Measurements from ENCODE around the gene GNG14. TPM values are rescaled to one million over a fixed set of nuclear protein-coding genes. Genes with fewer than 3 reads are reported as not detected.

GNG14 gene
- total RNA-seq, 1 experiment from 2014 or later: not detected

GRCh38 chr19:12703046-12703445 lies 15.2 kb downstream of the GNG14 start:
- no peaks in the 10 kb centered on the region for H3K27me3 Mint-ChIP-seq (ENCODE audit: unreplicated experiment)
- H3K36me3 Mint-ChIP-seq (ENCODE audit: insufficient read depth, unreplicated experiment): peaks cover 34% of the 10 kb centered on the region
- no peaks in the 10 kb centered on the region for H3K4me1 Mint-ChIP-seq (ENCODE audit: low read depth, unreplicated experiment)
- intact Hi-C loops (cut with micrococcal nuclease; ENCODE audit: unreplicated experiment): no loop called here
- H3K27ac Mint-ChIP-seq (ENCODE audit: unreplicated experiment): no peak overlapping the region
- TF ChIP-seq CTCF (IDR thresholded peaks at IDR 0.05; ENCODE audit: unreplicated experiment): no peak
- no TSS peak for BruUV-seq (replicated peaks)
- CTCF ChIA-PET: no interaction called here
- H3K9me3 Mint-ChIP-seq (ENCODE audit: low read depth, unreplicated experiment): no peaks in the 10 kb centered on the region
- no peak for DNase-seq
- H3K4me3 Mint-ChIP-seq (ENCODE audit: low read depth, unreplicated experiment): no peak overlapping the region

GRCh38 chr19:12705169-12705568 lies 17.4 kb downstream of the GNG14 start:
- H3K9me3 Mint-ChIP-seq (ENCODE audit: low read depth, unreplicated experiment): no peaks in the 10 kb centered on the region
- no TSS peak for BruUV-seq (replicated peaks)
- no peaks in the 10 kb centered on the region for H3K4me1 Mint-ChIP-seq (ENCODE audit: low read depth, unreplicated experiment)
- DNase-seq: no peak
- intact Hi-C loops (cut with micrococcal nuclease; ENCODE audit: unreplicated experiment): no loop called here
- CTCF ChIA-PET: no interaction called here
- no peaks in the 10 kb centered on the region for H3K27me3 Mint-ChIP-seq (ENCODE audit: unreplicated experiment)
- no peak overlapping the region for H3K27ac Mint-ChIP-seq (ENCODE audit: unreplicated experiment)
- peaks cover 41% of the 10 kb centered on the region for H3K36me3 Mint-ChIP-seq (ENCODE audit: insufficient read depth, unreplicated experiment)
- TF ChIP-seq CTCF (IDR thresholded peaks at IDR 0.05; ENCODE audit: unreplicated experiment): no peak
- no peak overlapping the region for H3K4me3 Mint-ChIP-seq (ENCODE audit: low read depth, unreplicated experiment)

- intact Hi-C loops (cut with micrococcal nuclease; ENCODE audit: unreplicated experiment): no loop called here
- Mint-ChIP-seq H3K4me1 (ENCODE audit: low read depth, unreplicated experiment) (no peaks in the 10 kb centered on the region), H3K27ac (ENCODE audit: unreplicated experiment) (no peak overlapping the region), H3K4me3 (ENCODE audit: low read depth, unreplicated experiment) (no peak overlapping the region), H3K9me3 (ENCODE audit: low read depth, unreplicated experiment) (no peaks in the 10 kb centered on the region), H3K27me3 (ENCODE audit: unreplicated experiment) (no peaks in the 10 kb centered on the region), H3K36me3 (ENCODE audit: insufficient read depth, unreplicated experiment) (peaks cover 45% of the 10 kb centered on the region)
- BruUV-seq (replicated peaks): no TSS peak
- no peak for TF ChIP-seq CTCF (IDR thresholded peaks at IDR 0.05; ENCODE audit: unreplicated experiment)
- CTCF ChIA-PET: no interaction called here
- no peak for DNase-seq
Measured at GRCh38 chr19:12705654-12706331, 18.0 kb downstream of the GNG14 start.

GRCh38 chr19:12706332-12706718 lies 18.5 kb downstream of the GNG14 start:
- no peak for DNase-seq
- Mint-ChIP-seq H3K4me3 (ENCODE audit: low read depth, unreplicated experiment) (no peak overlapping the region), H3K36me3 (ENCODE audit: insufficient read depth, unreplicated experiment) (peaks cover 45% of the 10 kb centered on the region), H3K4me1 (ENCODE audit: low read depth, unreplicated experiment) (no peaks in the 10 kb centered on the region), H3K27me3 (ENCODE audit: unreplicated experiment) (no peaks in the 10 kb centered on the region), H3K9me3 (ENCODE audit: low read depth, unreplicated experiment) (no peaks in the 10 kb centered on the region), H3K27ac (ENCODE audit: unreplicated experiment) (no peak overlapping the region)
- no TSS peak for BruUV-seq (replicated peaks)
- intact Hi-C loops (cut with micrococcal nuclease; ENCODE audit: unreplicated experiment): no loop called here
- TF ChIP-seq CTCF (IDR thresholded peaks at IDR 0.05; ENCODE audit: unreplicated experiment): no peak
- CTCF ChIA-PET: no interaction called here
